Measurements from ENCODE around the gene USHBP1. TPM values are rescaled to one million over a fixed set of nuclear protein-coding genes. Genes with fewer than 3 reads are reported as not detected.
A peak's percentile ranks its signal among the peaks of the same experiment; 100 is the strongest.

The USHBP1 gene
- total and polyA plus RNA-seq, 2 of the 13 experiments (the other 11 are each of a cell fraction or from before 2014, with no cell fraction given), result 0.15 to 1.5 TPM

DNA sequence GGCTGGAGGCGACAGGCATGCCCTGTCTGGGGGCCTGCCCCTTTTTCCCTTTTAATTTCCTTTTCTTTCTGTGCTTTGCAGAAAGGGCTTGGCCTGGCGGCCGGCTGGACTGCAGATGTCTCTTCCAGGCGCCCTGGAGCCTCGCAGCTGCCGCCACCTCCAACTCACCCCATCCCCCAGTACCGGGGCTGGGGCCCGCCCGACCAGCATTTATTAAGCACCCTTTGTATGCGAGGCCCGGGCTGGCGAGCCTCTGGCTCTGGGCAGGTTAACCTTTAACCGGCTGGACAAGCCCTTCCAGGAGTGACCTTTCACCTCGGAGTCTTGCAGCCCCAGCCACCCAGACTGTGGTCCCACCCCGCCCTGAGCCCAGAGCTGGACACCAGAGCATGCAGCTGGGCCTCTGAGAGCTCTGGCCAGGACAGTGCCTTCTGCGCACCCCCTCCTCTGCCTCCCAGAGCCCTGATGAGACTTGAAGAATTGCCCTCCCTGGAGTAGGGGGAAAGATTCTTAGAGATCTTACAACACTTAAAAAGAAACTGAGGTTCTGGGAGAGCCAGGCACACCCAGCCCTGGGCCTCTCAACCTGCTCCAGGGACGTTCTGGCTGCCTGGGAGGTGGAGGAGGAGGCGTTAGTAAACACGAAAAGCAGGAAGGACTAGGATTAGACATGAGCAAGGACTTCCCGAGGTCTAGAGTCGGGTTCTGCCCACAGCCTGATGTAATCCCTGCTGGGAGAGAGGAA lies 17.7 kb downstream of the USHBP1 start (continued):
- no peak for TF ChIP-seq ZNF317 (CRISPR knock-in tag; IDR thresholded peaks at IDR 0.05)
- TF ChIP-seq PHF21A (CRISPR knock-in tag; IDR thresholded peaks at IDR 0.05), result peak; percentile 15; the same call in 1 of the 2 replicates
- peak; percentile 80; the same call in 1 of the 2 replicates for TF ChIP-seq ZNF543 (CRISPR knock-in tag; IDR thresholded peaks at IDR 0.05)
- TF ChIP-seq ZNF572 (CRISPR knock-in tag; IDR thresholded peaks at IDR 0.05), result 0 out of 2 replicates have a peak, but pooled peaks have one; percentile 43
- peak; percentile 100 for TF ChIP-seq ZKSCAN8 (CRISPR knock-in tag; IDR thresholded peaks at IDR 0.05; ENCODE audit: borderline replicate concordance)
- TF ChIP-seq, protein P1, sequence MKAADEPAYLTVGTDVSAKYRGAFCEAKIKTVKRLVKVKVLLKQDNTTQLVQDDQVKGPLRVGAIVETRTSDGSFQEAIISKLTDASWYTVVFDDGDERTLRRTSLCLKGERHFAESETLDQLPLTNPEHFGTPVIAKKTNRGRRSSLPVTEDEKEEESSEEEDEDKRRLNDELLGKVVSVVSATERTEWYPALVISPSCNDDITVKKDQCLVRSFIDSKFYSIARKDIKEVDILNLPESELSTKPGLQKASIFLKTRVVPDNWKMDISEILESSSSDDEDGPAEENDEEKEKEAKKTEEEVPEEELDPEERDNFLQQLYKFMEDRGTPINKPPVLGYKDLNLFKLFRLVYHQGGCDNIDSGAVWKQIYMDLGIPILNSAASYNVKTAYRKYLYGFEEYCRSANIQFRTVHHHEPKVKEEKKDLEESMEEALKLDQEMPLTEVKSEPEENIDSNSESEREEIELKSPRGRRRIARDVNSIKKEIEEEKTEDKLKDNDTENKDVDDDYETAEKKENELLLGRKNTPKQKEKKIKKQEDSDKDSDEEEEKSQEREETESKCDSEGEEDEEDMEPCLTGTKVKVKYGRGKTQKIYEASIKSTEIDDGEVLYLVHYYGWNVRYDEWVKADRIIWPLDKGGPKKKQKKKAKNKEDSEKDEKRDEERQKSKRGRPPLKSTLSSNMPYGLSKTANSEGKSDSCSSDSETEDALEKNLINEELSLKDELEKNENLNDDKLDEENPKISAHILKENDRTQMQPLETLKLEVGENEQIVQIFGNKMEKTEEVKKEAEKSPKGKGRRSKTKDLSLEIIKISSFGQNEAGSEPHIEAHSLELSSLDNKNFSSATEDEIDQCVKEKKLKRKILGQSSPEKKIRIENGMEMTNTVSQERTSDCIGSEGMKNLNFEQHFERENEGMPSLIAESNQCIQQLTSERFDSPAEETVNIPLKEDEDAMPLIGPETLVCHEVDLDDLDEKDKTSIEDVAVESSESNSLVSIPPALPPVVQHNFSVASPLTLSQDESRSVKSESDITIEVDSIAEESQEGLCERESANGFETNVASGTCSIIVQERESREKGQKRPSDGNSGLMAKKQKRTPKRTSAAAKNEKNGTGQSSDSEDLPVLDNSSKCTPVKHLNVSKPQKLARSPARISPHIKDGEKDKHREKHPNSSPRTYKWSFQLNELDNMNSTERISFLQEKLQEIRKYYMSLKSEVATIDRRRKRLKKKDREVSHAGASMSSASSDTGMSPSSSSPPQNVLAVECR (CRISPR knock-in tag; IDR thresholded peaks at IDR 0.05; ENCODE audit: borderline replicate concordance), result 0 out of 2 replicates have a peak, but pooled peaks have one; percentile 19
- peak; percentile 60; the same call in 1 of the 2 replicates for TF ChIP-seq ZFX (CRISPR knock-in tag; IDR thresholded peaks at IDR 0.05; ENCODE audit: low read depth)
- peak; percentile 55 to 58; a peak in 3 of 4 replicates for TF ChIP-seq POLR2A (IDR thresholded peaks at IDR 0.05; ENCODE audit: insufficient read depth in 1 of 2, low read depth in 2 of 2, low read length in 2 of 2)
- 0 out of 2 replicates have a peak, but pooled peaks have one; percentile 13 for TF ChIP-seq NRL (CRISPR knock-in tag; IDR thresholded peaks at IDR 0.05; ENCODE audit: borderline replicate concordance)
- TF ChIP-seq ETV5 (CRISPR knock-in tag; IDR thresholded peaks at IDR 0.05; ENCODE audit: borderline replicate concordance), result 0 out of 2 replicates have a peak, but pooled peaks have one; percentile 22
- TF ChIP-seq, protein P2, sequence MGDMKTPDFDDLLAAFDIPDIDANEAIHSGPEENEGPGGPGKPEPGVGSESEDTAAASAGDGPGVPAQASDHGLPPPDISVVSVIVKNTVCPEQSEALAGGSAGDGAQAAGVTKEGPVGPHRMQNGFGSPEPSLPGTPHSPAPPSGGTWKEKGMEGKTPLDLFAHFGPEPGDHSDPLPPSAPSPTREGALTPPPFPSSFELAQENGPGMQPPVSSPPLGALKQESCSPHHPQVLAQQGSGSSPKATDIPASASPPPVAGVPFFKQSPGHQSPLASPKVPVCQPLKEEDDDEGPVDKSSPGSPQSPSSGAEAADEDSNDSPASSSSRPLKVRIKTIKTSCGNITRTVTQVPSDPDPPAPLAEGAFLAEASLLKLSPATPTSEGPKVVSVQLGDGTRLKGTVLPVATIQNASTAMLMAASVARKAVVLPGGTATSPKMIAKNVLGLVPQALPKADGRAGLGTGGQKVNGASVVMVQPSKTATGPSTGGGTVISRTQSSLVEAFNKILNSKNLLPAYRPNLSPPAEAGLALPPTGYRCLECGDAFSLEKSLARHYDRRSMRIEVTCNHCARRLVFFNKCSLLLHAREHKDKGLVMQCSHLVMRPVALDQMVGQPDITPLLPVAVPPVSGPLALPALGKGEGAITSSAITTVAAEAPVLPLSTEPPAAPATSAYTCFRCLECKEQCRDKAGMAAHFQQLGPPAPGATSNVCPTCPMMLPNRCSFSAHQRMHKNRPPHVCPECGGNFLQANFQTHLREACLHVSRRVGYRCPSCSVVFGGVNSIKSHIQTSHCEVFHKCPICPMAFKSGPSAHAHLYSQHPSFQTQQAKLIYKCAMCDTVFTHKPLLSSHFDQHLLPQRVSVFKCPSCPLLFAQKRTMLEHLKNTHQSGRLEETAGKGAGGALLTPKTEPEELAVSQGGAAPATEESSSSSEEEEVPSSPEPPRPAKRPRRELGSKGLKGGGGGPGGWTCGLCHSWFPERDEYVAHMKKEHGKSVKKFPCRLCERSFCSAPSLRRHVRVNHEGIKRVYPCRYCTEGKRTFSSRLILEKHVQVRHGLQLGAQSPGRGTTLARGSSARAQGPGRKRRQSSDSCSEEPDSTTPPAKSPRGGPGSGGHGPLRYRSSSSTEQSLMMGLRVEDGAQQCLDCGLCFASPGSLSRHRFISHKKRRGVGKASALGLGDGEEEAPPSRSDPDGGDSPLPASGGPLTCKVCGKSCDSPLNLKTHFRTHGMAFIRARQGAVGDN (CRISPR knock-in tag; IDR thresholded peaks at IDR 0.05), result peak; percentile 75; the same call in 1 of the 2 replicates
- 0 out of 2 replicates have a peak, but pooled peaks have one; percentile 12 for TF ChIP-seq FIP1L1 (IDR thresholded peaks at IDR 0.05; ENCODE audit: borderline replicate concordance, insufficient read depth, low read depth, low read length)
- TF ChIP-seq, protein P3, sequence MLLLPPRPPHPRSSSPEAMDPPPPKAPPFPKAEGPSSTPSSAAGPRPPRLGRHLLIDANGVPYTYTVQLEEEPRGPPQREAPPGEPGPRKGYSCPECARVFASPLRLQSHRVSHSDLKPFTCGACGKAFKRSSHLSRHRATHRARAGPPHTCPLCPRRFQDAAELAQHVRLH (CRISPR knock-in tag; IDR thresholded peaks at IDR 0.05; ENCODE audit: borderline replicate concordance, low read depth), result 0 out of 2 replicates have a peak, but pooled peaks have one; percentile 11
- peak; percentile 46; the same call in 1 of the 2 replicates for TF ChIP-seq ZNF350 (CRISPR knock-in tag; IDR thresholded peaks at IDR 0.05; ENCODE audit: borderline replicate concordance, low read depth)
- TF ChIP-seq ZBTB21 (CRISPR knock-in tag; IDR thresholded peaks at IDR 0.05), result no peak
- TF ChIP-seq TGIF2 (CRISPR knock-in tag; IDR thresholded peaks at IDR 0.05), result no peak
- TF ChIP-seq ZNF121 (CRISPR knock-in tag; IDR thresholded peaks at IDR 0.05), result peak; percentile 13
- TF ChIP-seq SMAD3 (CRISPR knock-in tag; IDR thresholded peaks at IDR 0.05), result 0 out of 2 replicates have a peak, but pooled peaks have one; percentile 7
- TF ChIP-seq, protein P4, sequence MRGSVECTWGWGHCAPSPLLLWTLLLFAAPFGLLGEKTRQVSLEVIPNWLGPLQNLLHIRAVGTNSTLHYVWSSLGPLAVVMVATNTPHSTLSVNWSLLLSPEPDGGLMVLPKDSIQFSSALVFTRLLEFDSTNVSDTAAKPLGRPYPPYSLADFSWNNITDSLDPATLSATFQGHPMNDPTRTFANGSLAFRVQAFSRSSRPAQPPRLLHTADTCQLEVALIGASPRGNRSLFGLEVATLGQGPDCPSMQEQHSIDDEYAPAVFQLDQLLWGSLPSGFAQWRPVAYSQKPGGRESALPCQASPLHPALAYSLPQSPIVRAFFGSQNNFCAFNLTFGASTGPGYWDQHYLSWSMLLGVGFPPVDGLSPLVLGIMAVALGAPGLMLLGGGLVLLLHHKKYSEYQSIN (CRISPR knock-in tag; IDR thresholded peaks at IDR 0.05; ENCODE audit: borderline replicate concordance), result no peak

Data from HepG2 (cell line).